VCaP (cell line): Measurements from ENCODE around the gene PTPRN2.

Source experiments
- H3K27ac ChIP-seq: fragments of 450-650 bp; 2 replicates; pipeline ENCODE4 v1.5.1; 2017
- CTCF ChIP-seq: fragments of 450-650 bp; conservative IDR thresholded peaks from 2 replicates; pipeline ENCODE4 v1.5.1; 2017; ENCODE audit warnings: mild to moderate bottlenecking, moderate library complexity

Gene PTPRN2

GRCh38 chr7:158082761-158083160 is 504.9 kb downstream of the PTPRN2 start:
- no peak overlapping the region for H3K27ac ChIP-seq
- no peak for TF ChIP-seq CTCF

GRCh38 chr7:158080899-158081445 is 506.7 kb downstream of the PTPRN2 start:
- TF ChIP-seq CTCF: no peak
- H3K27ac ChIP-seq: no peak overlapping the region

- H3K27ac ChIP-seq: no peak overlapping the region
- TF ChIP-seq CTCF: no peak
Observed at GRCh38 chr7:158077934-158078910, 509.4 kb downstream of the PTPRN2 start.

GRCh38 chr7:158077151-158077840 is 510.3 kb downstream of the PTPRN2 start:
- no peak overlapping the region for H3K27ac ChIP-seq
- no peak for TF ChIP-seq CTCF

- no peak for TF ChIP-seq CTCF
- no peak overlapping the region for H3K27ac ChIP-seq
Observed at GRCh38 chr7:158076656-158077055, 511.0 kb downstream of the PTPRN2 start.

GRCh38 chr7:158076215-158076614 is 511.4 kb downstream of the PTPRN2 start:
- no peak overlapping the region for H3K27ac ChIP-seq
- TF ChIP-seq CTCF: no peak

GRCh38 chr7:158075633-158076001 is 512.0 kb downstream of the PTPRN2 start:
- H3K27ac ChIP-seq: no peak overlapping the region
- no peak for TF ChIP-seq CTCF
